Esophagus muscularis mucosa (tissue), 3 donors: ENCODE measurements around the gene HDGFL2.

Experiments
- POLR2A ChIP-seq: fragments of 450-650 bp; IDR thresholded peaks from one replicate; pipeline ENCODE4 v1.6.1; 2017; ENCODE audit warnings: antibody characterized with exemption, moderate library complexity, mild to moderate bottlenecking, low read depth
- POLR2AphosphoS5 ChIP-seq, 2 donors: sonication (generic); formaldehyde crosslinking; IDR thresholded peaks; one replicate each; pipeline ENCODE4 v1.6.1; 2017; ENCODE audit warnings: antibody characterized with exemption in 2 of 2
- TF ChIP-seq, protein P1 (sequence below), 3 experiments: fragments of 200-600 bp in 2 of 3; fragments of 450-650 bp in 1 of 3; sonication (generic) in 2 of 3; IDR thresholded peaks; one replicate each; pipeline ENCODE4 v1.5.1; 2017 to 2019; ENCODE audit warnings: antibody characterized with exemption in 3 of 3, mild to moderate bottlenecking in 2 of 3, moderate library complexity in 1 of 3

DNA sequence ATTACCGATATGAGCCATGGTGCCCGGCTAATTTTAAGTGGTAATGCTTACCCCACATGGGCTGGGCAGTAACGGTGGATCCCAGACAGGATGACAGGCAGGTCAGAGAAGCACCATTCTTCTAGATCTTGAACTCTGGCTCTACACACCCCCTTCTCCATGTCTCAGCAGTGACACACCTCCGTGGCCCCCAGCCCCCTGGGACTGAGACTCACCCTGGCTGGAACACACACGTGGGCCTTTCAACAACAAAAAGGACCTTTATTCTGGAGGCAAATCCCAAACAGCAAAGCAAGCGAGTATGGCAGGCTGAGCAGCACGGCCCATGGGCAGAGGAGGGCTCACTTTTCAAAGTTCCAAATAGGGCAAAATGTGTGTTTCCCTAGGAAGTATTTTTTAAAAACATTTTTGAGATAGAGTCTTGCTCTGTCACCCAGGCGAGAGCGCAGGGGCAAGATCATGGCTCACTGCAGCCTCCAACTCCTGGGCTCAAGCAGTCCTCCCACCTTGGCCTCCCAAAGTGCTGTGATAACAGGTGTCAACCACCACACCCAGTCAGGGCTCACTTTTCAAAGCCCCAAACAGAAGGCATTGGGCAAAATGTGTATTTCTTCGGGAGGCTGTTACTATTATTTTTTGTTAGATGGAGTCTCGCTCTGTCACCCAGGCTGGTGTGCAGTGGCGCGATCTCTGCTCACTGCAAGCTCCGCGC is 50.4 kb downstream of the HDGFL2 start:
- TF ChIP-seq, protein P1, sequence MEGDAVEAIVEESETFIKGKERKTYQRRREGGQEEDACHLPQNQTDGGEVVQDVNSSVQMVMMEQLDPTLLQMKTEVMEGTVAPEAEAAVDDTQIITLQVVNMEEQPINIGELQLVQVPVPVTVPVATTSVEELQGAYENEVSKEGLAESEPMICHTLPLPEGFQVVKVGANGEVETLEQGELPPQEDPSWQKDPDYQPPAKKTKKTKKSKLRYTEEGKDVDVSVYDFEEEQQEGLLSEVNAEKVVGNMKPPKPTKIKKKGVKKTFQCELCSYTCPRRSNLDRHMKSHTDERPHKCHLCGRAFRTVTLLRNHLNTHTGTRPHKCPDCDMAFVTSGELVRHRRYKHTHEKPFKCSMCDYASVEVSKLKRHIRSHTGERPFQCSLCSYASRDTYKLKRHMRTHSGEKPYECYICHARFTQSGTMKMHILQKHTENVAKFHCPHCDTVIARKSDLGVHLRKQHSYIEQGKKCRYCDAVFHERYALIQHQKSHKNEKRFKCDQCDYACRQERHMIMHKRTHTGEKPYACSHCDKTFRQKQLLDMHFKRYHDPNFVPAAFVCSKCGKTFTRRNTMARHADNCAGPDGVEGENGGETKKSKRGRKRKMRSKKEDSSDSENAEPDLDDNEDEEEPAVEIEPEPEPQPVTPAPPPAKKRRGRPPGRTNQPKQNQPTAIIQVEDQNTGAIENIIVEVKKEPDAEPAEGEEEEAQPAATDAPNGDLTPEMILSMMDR (IDR thresholded peaks at IDR 0.05): no peak
- TF ChIP-seq POLR2AphosphoS5 (IDR thresholded peaks at IDR 0.05): no peak
- TF ChIP-seq POLR2A: no peak
